ENCODE results near the gene PRSS12. TPM values are rescaled to one million over a fixed set of nuclear protein-coding genes. Genes with fewer than 3 reads are reported as not detected.
"Not testable (repeated sequence)": the region's sequence is repeated elsewhere in the genome, so short reads cannot be mapped to it uniquely, and the experiment has no call there.

PRSS12 gene
- total RNA-seq, 1 experiment from 2014 or later = 5.8 TPM

GRCh38 chr4:118278473-118279274 is 74.1 kb downstream of the PRSS12 start:
- DNase-seq (ENCODE audit: low read depth) = peak; percentile 94

- no peak for DNase-seq (ENCODE audit: low read depth)
Measured at GRCh38 chr4:118277243-118277642, 75.6 kb downstream of the PRSS12 start.

GRCh38 chr4:118276580-118276979 is 76.2 kb downstream of the PRSS12 start:
- no peak for DNase-seq (ENCODE audit: low read depth)

GRCh38 chr4:118273642-118274041 is 79.2 kb downstream of the PRSS12 start:
- no peak for DNase-seq (ENCODE audit: low read depth)

- no peak for DNase-seq (ENCODE audit: low read depth)
Measured at GRCh38 chr4:118271788-118272187, 81.0 kb downstream of the PRSS12 start.

- no peak for DNase-seq (ENCODE audit: low read depth)
Measured at GRCh38 chr4:118270492-118270891, 82.3 kb downstream of the PRSS12 start.

- no peak for DNase-seq (ENCODE audit: low read depth)
Measured at GRCh38 chr4:118268780-118269179, 84.0 kb downstream of the PRSS12 start.

- DNase-seq (ENCODE audit: low read depth) = not testable (repeated sequence)
Measured at GRCh38 chr4:118266145-118266496, 86.7 kb downstream of the PRSS12 start.

GRCh38 chr4:118265312-118266144 is 87.3 kb downstream of the PRSS12 start:
- no peak for DNase-seq (ENCODE audit: low read depth)

GRCh38 chr4:118264096-118264495 is 88.7 kb downstream of the PRSS12 start:
- no peak for DNase-seq (ENCODE audit: low read depth)

- no peak for DNase-seq (ENCODE audit: low read depth)
Measured at GRCh38 chr4:118260309-118260708, 92.5 kb downstream of the PRSS12 start.

GRCh38 chr4:118259111-118259510 is 93.7 kb downstream of the PRSS12 start:
- DNase-seq (ENCODE audit: low read depth) = no peak

- DNase-seq (ENCODE audit: low read depth) = no peak
Measured at GRCh38 chr4:118254368-118254767, 98.4 kb downstream of the PRSS12 start.

- DNase-seq (ENCODE audit: low read depth) = no peak
Measured at GRCh38 chr4:118249890-118250289, 102.9 kb downstream of the PRSS12 start.

GRCh38 chr4:118237531-118237930 is 115.3 kb downstream of the PRSS12 start:
- DNase-seq (ENCODE audit: low read depth) = no peak

- DNase-seq (ENCODE audit: low read depth) = no peak
Measured at GRCh38 chr4:118235566-118236120, 117.2 kb downstream of the PRSS12 start.

Data from Daoy (cell line).